ENCODE data around the gene AGTR2.

- TF ChIP-seq EZH2phosphoT487 (IDR thresholded peaks at IDR 0.05; ENCODE audit: borderline replicate concordance, low read length) (no peak), CTCF (conservative IDR thresholded peaks at IDR 0.05; ENCODE audit: low read depth, low read length) (no peak), EZH2 (IDR thresholded peaks at IDR 0.05; ENCODE audit: low read length, unreplicated experiment) (no peak)
These were observed 27.6 kb upstream of the AGTR2 start for GRCh38 chrX:116142976-116143375.

Data from PC-3 (cell line).